ENCODE results near the gene EEFSEC.

The EEFSEC gene

GRCh38 chr3:128187495-128187894 lies 34.2 kb downstream of the EEFSEC start:
- DNase-seq = no peak

- peak; percentile 72 for DNase-seq
These were observed 35.0 kb downstream of the EEFSEC start for GRCh38 chr3:128188326-128188725.

- no peak for DNase-seq
These were observed 35.7 kb downstream of the EEFSEC start for GRCh38 chr3:128188956-128189355.

- DNase-seq = no peak
These were observed 37.2 kb downstream of the EEFSEC start for GRCh38 chr3:128190501-128190900.

GRCh38 chr3:128192131-128192530 lies 38.9 kb downstream of the EEFSEC start:
- DNase-seq = no peak

- DNase-seq = no peak
These were observed 39.9 kb downstream of the EEFSEC start for GRCh38 chr3:128193168-128193567.

- DNase-seq = no peak
These were observed 41.6 kb downstream of the EEFSEC start for GRCh38 chr3:128194843-128195242.

GRCh38 chr3:128195369-128195768 lies 42.1 kb downstream of the EEFSEC start:
- no peak for DNase-seq

- no peak for DNase-seq
These were observed 42.5 kb downstream of the EEFSEC start for GRCh38 chr3:128195802-128196201.

GRCh38 chr3:128196647-128197046 lies 43.4 kb downstream of the EEFSEC start:
- DNase-seq = no peak

- DNase-seq = no peak
These were observed 44.6 kb downstream of the EEFSEC start for GRCh38 chr3:128197855-128198254.

- no peak for DNase-seq
These were observed 45.0 kb downstream of the EEFSEC start for GRCh38 chr3:128198313-128198712.

- DNase-seq = no peak
These were observed 45.8 kb downstream of the EEFSEC start for GRCh38 chr3:128199110-128199509.

- DNase-seq = no peak
These were observed 48.0 kb downstream of the EEFSEC start for GRCh38 chr3:128201158-128201755.

GRCh38 chr3:128203169-128203568 lies 49.9 kb downstream of the EEFSEC start:
- DNase-seq = no peak

- no peak for DNase-seq
These were observed 52.4 kb downstream of the EEFSEC start for GRCh38 chr3:128205558-128206145.

GRCh38 chr3:128207951-128208350 lies 54.7 kb downstream of the EEFSEC start:
- DNase-seq = no peak

- no peak for DNase-seq
These were observed 57.4 kb downstream of the EEFSEC start for GRCh38 chr3:128210711-128211110.

- no peak for DNase-seq
These were observed 60.8 kb downstream of the EEFSEC start for GRCh38 chr3:128214056-128214455.

- DNase-seq = no peak
These were observed 62.0 kb downstream of the EEFSEC start for GRCh38 chr3:128215290-128215689.

GRCh38 chr3:128215800-128216495 lies 62.7 kb downstream of the EEFSEC start:
- no peak for DNase-seq

GRCh38 chr3:128217702-128218547 lies 64.6 kb downstream of the EEFSEC start:
- DNase-seq = no peak

GRCh38 chr3:128218548-128219257 lies 65.4 kb downstream of the EEFSEC start:
- DNase-seq = no peak

All from NCI-H146 (cell line).